HG02981 (cell line): Measurements from ENCODE around the gene IRF2BP1.

Source experiments
- ATAC-seq: cut with Tn5 transposase; IDR thresholded peaks from one replicate; pipeline ENCODE4 v1.9.1; 2021; ENCODE audit warnings: mild to moderate bottlenecking, moderate library complexity; ENCODE audit not compliant: unreplicated experiment

Gene IRF2BP1, protein sequence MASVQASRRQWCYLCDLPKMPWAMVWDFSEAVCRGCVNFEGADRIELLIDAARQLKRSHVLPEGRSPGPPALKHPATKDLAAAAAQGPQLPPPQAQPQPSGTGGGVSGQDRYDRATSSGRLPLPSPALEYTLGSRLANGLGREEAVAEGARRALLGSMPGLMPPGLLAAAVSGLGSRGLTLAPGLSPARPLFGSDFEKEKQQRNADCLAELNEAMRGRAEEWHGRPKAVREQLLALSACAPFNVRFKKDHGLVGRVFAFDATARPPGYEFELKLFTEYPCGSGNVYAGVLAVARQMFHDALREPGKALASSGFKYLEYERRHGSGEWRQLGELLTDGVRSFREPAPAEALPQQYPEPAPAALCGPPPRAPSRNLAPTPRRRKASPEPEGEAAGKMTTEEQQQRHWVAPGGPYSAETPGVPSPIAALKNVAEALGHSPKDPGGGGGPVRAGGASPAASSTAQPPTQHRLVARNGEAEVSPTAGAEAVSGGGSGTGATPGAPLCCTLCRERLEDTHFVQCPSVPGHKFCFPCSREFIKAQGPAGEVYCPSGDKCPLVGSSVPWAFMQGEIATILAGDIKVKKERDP

DNA sequence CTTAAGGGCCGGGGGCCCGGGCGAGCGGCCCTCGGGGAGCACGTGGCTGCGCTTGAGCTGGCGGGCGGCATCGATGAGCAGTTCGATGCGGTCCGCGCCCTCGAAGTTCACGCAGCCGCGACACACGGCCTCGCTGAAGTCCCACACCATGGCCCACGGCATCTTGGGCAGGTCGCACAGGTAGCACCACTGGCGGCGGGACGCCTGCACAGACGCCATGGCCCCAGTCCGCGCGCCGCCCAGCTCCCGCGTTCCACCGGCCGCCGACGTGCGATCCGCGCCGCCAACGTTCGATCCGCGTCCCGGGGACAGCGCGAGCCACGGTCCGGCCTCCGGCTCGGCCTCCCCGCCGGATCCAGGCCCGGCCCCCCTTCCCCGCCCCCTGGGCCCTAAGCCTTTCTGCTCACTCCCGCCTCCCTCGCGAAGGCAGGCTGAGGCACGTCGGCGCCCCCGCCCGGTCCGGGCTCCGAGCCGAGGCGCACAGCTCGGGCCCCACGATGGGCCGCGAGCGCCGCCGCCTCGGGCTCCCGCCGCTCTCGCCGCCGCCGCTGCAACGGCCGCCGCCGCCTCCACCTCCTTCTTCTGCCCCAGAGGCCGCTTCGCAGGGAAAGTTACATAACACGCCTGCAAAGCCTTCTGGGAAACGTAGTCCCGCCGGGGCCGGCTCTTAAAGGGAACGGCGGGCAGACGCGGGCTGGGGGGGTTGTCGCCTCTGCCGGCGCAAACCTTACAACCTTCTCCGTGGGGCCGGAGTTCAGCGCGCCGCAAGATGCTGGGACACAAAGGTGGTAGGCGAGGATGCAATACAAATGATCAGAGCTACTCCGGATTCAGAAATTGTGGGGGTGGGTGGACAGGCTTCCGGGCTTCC is at the start of gene IRF2BP1:
Gene IRF2BP1 (minus strand): TSS at position 586 of the 871 bp plus-strand sequence. CDS start 367 bp downstream, at position 219.
- peak; percentile 47 for ATAC-seq

DNA sequence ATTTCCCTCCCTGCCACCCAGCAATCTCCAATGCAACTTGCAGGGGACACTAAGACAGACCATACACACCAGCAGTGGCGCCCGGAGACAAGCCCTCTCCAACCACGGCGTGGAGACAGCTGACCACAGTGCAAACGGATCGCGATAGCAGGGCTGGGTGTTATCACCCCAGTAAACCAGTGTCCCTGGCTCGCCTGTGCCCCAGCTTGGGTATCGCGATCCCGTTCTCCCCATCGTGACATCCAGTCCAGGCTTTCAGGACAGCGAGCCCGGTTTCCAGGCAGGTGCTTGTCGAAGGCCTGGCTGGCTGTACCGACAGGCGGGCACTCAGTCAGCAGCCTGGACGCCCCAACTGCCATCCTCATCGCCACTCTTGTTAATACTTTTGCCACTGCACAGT is 49.3 kb upstream of the IRF2BP1 start:
- ATAC-seq = no peak

- no peak for ATAC-seq
Measured at GRCh38 chr19:45934551-45935230, 48.8 kb upstream of the IRF2BP1 start.

DNA sequence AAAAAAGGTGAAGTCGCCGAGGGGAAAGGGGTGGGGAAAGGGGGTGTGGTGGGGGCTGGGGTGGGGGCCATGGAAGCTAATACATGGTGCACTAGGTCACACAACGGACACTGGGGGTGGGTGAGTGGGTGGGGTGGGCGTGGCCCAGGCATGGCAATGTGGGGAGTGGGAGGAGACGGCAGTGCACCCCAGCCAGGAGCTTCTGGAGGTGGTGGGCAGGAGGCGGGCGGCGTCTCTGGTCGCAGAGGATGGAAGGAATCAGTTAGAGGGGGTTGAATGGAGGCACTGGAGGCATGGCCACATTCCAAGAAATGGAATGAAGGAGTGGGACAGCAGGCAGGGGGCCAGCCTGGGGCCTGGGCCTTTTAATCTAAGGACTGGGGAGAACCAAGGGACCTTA is 47.8 kb upstream of the IRF2BP1 start:
- ATAC-seq = no peak

- no peak for ATAC-seq
Measured at GRCh38 chr19:45931055-45931454, 45.1 kb upstream of the IRF2BP1 start.

DNA sequence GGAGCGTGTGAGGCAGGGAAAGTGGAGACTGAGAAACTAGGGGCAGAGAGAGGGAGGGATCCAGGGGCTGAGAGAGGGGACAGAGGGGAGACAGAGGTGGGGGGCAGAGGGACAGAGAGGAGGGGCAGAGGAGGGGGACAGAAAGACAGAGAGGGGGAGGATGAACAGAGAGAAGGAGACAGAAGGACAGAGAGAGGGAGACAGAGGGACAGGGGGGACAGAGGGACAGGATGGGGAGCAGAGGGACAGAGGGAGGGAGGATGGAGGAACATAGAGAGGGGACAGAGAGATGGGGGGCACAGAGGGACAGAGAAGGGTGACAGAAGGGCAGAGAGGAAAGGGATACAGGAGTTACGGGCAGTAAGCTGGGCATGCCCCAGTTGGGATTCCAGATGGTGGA is 43.3 kb upstream of the IRF2BP1 start:
- no peak for ATAC-seq

DNA sequence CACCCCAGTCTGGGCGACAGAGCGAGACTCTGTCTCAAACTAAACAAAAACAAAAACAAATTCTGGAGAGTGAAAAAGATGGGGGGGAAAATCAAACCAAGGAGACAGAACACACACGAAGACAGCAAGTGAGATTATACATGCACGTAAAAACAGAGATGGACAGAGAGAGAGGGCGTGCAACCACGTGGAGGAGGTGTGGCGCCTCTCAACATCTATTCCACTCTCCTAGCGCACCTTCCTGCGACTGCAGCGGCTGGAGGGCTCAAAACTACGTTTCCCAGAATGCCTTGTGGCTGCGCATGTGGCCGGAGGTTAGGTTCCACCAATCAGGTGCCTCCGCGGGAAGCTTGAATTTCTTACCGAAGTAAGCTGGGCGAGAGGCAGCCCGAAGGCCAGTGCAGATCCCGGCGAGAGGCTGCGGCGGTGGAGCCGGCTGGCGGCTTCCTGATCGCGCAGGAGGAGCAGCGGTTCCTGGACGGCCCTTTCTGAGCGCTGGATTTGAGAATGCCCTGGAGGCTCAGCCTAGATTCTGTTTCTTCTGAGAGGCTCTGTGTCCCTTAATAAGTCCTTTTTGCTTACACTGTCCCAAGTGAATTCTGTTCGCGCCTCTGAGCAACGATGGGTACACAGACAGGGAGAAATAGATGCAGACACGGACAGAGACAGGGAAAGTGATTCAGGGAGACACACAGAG is 41.8 kb upstream of the IRF2BP1 start:
- ATAC-seq = peak; percentile 59

DNA sequence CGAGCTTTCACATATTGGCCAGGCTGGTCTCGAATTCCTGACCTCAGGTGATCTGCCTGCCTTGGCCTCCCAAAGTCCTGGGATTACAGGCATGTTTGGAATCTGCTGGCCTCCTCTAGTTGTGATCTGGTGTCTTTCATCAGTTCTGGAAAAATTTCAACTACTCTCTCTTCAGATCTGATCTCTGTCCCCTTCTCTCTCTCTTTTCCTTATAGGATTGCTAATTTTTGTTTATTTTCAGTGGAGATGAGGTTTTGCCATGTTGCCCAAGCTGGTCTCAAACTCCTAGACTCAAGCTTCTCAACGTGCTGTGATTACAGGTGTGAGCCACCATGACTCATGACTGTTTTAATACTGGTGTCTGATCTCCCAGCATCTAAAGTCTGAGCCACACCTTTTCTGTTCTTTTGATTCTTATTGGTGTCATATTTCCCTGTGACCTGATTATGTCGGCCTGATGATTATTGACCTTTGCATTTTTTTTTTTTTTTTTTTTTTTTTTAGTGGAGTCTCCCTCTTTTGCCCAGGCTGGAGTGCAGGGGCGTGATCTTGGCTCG is 39.0 kb upstream of the IRF2BP1 start:
- ATAC-seq = no peak

DNA sequence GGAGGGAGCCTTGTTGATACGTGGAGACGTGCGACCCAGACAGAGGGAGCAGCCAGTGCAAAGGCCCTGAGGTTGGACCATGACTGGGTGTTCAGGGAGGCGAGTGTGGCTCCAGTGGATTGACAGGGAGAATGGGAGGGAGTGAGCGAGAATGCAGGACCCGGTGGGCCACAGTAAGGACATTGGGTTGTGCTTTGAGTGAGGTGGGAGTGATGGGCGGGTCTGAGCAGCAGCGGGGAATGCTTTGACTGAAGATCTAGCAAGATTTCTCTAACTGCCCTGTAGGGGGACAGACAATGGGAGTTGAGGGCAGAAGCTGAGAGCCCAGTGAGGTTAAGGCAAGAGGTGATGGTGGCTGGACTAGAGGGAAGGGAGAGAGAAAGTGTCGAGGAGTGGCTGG is 36.3 kb upstream of the IRF2BP1 start:
- no peak for ATAC-seq

DNA sequence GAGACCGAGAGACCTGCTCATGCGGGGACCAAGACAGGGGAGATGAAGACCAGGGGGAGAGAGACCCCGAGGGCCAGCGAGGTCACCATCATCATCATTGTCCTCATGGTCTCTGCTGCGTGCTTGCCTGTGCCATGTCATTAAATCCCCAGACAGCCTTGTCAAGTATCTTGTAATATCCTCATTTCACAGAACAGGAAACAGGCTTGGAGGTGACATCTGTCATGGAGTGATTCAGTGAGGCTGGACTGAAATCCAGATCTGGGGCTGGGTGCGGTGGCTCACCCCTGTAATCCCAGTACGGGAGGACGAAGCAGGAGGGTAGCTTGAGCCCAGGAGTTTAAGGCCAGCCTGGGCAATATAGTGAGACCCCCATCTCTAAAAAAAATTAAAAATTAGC is 34.5 kb upstream of the IRF2BP1 start:
- ATAC-seq = no peak

DNA sequence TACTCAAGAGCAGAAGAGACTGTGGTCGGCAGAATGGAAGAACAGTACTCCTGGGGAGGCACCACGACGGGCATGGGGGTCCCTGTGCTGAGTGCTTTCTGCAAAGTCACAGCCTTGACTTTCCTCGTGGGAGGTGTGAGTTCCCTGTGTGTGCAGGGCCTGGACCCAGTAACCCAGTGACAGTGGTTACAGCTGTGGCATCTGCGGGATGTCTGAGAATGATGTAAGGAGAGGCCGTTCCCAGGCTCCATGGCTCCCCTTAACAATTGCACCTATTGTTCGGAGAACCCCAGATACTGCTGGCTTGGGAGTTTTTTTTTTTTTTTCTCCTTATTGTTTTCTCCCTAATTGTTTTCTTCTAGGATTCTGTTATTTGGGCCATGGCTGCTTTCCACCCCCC is 33.7 kb upstream of the IRF2BP1 start:
- ATAC-seq = no peak

- ATAC-seq = no peak
Measured at GRCh38 chr19:45918721-45919120, 32.8 kb upstream of the IRF2BP1 start.

DNA sequence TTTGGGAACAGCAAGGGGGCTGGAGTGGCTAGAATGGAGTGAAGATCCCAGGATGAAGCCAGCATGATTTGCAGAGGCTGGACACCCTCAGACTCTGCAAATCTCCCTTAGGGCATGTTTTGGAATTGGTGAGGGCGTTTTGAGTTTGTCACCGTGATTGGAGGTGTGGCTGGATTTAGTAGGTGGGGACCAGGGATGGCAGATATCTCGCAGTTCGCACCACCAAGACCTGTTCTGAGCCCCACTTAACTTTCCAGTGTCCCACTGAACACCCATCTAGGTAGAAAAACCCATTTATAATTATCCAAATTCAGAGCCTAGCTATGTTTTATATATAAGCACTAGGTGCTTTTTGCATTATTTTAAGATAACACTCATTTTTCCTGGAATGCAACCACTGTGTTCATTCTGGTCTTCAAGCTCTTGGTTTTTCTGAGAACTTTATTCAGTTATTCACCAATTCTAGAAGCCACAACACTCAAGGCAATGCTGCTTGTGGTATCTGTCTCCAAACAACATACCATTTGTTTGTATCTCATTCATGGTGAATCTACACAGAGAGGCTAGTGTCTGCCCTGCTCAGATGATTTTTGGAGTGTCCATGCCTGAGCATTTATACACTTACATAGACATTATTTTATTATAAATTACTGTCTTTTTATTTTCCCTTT is 31.6 kb upstream of the IRF2BP1 start:
- no peak for ATAC-seq

DNA sequence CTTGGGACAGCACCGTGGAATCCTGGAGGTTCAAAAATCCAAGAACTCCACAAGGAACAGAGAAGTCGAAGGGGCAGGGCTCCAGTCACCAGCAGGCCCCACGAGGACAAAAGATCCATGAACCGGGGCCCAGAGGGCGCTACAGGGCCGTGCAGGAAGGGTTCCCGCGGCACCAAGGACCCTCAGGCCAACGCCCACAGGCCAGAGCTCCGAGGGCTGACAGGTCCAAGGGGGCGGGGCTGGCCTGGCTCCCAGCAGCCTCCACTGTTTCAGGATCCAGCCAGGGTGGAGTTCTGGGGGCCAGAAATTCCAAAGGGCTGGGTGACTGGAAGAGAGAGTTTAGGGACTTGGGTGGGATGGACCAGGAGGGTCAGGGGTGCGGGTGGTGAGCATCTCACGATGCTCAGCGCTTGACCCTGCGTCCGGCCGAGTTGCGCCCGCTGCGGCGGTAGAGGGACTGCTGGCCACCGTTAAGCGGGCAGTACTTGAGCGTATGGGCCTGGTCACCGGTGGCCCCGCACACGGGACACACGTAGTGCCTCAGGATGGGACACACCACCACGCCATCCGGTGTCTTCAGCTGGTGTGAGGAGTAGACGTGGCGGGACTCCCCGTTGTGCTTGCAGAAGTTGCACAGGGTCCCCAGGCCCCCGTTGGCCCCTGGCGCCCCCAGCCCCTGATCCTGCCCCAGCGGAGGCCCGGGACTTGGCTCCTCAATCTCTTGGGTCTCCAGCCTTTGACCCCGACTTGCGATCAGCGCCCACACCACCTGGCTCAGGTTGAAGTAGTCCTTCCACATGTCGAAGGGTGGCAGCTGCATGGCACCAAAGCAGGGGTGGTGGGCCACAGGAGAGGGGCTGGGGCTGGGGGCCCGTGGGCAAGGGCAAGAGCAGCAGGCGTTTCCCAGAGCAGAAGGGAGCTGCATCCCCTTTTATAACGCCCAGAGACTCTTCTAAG is 28.2 kb upstream of the IRF2BP1 start, which contains the start of gene NANOS2:
Gene NANOS2 (minus strand): TSS at position 905 of the 957 bp plus-strand sequence. CDS start 85 bp downstream, at position 820.
- ATAC-seq = no peak

DNA sequence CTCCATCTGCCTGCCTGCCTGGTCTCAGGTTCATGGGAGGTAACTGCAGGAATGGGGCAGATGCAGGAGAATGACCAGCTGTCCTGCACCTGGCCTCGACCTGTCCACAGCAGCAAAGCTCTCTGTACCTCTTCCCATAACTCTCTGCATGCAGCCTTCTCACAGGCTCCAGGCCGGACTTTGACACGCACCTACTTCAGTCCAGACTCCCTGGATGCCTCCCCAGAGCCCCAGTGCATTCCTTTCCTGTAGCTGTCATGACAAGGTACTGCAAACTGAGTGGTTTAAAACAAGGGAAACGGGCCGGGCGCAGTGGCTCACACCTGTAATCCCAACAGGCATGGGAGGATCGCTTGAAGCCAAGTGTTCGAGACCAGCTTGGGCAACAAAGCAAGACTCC is 25.4 kb upstream of the IRF2BP1 start:
- ATAC-seq = no peak

DNA sequence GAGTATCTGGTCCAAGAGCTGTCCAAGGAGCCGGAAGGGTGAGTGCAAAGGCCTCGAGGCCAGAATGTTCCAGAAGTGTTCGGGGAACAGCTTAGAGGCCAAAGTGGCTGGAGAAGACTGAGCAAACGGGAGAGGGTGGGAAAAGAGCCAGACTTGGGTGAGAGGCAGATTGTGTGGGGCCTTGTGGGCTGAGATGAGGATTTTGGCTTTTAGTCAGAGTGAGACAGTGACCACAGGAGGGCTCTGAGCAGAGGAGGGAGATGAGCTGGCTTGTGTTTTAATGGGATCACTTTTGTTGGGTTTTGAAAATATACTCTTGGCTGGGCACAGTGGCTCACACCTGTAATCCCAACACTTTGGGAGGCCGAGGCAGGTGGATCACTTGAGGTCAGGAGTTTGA is 23.0 kb upstream of the IRF2BP1 start:
- no peak for ATAC-seq

- ATAC-seq = no peak
Measured at GRCh38 chr19:45906221-45906620, 20.3 kb upstream of the IRF2BP1 start.

GRCh38 chr19:45905011-45905410 is 19.1 kb upstream of the IRF2BP1 start:
- ATAC-seq = no peak
